Glomerular visceral epithelial cell (primary cell): ENCODE data around the gene PEX13.
"Not testable (repeated sequence)": the region's sequence is repeated elsewhere in the genome, so short reads cannot be mapped to it uniquely, and the experiment has no call there.

Experiments used
- DNase-seq: peaks from one replicate; pipeline ENCODE4 v3.0.0-alpha.2; 2016; ENCODE audit errors: extremely low spot score

The PEX13 gene

DNA sequence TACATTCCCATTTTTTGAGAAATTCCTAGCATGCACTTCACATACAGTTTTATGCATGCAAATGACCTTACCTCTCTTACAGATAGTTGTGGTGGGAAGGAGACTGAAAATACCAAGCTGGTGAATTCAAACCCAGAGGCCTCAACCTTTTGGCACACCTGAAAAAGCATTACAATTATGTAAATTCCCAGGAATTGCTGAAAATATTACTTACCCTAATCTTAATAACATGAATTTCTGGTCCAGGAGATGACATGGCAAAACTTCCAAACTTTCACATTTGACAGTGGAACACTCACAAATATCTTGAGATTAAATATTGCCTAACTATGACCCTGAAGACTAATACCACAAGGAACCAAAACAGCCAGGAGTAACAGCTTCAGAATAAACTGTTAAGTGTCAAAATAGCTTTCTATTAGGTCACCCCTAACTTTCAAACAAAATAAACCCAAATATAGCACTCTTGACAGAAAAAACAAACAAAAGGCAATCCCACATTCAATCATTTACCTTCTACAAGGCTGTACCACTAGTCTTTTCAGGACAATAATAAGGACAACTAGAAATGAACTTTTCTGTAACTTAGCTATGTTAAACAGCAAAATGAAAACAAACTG, 10.9 kb upstream of the PEX13 start:
- no peak for DNase-seq

DNA sequence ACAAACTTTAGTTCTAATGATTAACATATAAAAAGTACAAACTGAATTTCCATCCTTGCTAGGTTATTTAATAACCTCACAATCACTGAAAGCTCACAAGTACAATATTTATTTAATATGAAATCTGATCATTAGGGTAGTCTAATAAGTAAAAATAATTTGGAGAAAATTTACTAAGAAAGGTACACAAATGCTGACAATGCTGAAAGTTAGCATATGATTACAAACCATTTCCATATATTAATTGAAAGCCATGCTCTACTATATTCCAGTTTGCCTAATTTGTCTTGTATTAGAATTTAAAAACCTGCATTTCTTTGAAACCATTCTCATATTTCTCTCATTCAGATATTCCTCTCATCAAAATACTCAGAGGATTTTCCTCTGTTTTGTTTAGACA, 8.2 kb upstream of the PEX13 start:
- no peak for DNase-seq

DNA sequence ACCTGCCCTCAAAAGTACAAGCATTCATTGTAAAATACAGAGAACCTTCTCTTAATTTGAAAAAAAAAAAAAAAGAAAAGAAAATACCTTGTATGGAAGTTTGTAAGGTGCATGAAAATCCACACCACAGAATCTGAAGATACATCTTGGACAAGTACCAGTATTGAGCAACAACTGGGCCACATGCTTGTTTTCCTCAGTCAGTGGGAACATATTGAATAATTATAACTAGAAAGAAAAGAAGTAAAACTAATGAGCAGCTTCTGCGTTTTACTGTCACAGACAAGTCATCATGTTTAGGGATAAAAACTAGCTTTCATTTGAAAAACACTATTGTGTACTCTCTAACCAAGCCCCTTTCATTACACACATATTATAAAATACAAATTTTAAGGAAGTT, 5.8 kb upstream of the PEX13 start:
- DNase-seq = no peak

DNA sequence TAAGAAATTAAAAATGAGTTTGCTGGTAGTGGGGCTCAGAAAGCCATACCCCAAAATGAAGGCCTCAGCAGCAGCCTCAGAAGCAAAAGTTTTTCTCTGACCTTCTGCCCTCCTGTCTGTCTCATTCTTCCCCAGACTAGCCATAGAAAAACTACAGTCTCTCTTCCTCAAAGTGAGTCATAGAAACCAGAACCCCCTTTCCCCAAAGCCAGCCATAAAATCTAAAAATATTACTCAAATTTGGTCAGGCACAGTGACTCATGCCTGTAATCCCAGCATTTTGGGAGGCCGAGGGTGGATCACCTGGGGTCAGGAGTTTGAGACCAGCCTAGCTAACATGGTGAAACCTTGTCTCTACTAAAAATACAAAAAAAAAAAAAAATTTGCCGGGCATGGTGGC, 5.2 kb upstream of the PEX13 start:
- DNase-seq = peak; percentile 54

DNA sequence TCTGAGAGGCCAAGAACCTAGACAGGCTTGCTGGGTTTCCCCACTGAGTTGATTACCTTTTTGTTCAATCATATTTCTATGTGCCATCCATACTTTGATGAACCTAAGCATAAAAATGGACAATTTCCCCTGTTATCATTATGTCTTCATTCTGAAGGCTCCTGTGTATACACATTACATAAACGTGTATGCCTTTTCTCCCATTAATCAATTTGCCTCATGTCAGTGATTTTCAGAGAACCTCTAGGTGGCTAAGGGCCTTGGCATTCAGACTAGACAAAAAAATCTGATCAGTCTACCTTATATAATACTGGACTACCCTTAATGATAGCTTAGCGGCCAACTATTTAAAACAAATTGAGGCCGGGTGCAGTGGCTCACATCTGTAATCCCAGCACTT, 4.1 kb upstream of the PEX13 start:
- no peak for DNase-seq

DNA sequence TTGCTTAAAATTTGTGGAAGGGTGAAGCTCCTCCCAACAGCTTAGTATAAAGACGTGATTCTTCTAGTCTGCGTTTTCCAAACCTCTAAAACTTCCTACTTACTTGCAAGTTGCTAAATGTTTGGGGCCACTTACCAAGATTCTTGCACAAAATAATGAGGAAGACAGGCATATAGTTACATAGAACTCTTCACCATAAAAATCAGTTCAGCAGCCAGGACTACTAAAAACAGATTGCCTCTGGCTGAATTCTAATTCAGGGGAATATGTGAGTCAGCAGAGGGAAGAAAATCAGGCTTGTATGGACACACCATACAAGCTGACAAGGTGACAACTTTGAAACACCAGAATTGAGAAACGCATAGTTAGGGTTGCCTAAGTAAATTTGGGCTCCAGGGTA, 2.8 kb upstream of the PEX13 start:
- no peak for DNase-seq

DNA sequence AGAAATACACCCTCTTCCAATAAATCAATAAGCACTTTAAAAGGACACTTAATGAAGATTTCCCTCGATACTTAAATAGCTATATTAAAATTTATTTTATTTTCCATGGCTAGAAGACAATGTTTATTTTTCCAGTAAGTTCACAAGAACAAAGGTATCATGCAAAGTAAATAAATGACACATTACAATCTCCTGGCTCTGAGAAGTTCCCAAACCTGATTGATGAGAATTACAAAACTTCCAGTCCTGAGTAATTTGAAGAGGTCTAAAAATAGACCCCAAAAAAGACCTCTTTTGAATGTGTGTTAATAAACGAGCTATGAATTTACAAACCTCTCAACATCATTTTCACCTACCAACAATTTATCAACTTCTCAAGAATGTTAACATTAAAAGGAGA, 1.5 kb upstream of the PEX13 start:
- DNase-seq = no peak

DNA sequence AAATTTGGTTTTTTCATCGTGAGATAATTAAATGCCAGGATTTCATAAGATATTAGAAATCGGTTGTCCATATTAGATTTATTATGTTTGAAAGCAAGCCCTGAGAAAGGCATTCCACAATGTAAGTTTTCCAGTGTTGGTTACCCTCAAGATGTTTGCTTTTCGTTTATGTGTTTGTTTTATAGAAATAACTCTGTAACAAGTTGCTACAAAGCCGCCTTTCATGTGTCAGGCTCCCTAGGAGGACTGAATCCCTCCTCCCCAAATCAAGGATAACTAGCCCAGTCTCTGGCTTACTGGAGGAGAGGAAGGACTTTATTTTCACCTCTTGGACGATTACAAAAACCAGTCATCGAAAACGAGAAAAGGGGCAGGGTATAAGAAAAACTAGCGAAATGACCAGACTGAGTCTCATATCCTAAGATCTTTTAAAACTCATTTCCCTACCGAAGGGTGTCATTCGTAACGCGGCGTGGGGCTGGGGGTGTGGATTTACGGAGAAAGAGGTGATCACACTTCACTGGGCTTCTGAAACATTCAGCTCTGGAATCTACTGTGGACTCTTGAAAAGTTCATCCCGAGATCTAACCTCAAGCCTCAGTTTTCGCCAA, 1.0 kb upstream of the PEX13 start:
- DNase-seq = no peak

DNA sequence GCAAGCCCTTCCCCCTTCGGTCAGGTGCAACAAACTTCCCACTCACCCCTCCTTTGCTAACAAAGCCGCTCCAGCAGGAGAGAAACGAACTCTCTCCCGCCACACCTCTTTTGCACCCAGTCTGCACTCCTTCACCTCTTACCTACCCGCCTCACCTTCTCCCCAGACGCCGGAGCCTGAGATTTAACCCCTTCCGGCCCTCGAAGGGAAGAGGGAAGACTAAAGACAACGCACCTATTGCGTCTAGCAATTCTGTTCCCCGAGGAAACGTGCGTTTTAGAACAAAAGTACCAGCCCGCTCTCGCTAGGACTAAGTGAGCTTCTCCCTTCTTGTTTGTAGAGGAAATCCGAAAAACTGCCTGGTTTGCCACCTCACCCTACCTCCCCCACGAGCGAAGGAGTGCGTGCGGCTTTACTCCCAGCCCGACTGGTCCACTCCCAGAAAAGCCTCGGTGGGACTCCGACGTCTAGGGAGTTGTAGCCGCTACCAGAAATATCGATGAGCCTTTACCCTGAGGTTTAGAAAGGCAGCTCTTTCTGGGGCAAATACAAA, 441 bp upstream of the PEX13 start:
- peak; percentile 69 for DNase-seq

DNA sequence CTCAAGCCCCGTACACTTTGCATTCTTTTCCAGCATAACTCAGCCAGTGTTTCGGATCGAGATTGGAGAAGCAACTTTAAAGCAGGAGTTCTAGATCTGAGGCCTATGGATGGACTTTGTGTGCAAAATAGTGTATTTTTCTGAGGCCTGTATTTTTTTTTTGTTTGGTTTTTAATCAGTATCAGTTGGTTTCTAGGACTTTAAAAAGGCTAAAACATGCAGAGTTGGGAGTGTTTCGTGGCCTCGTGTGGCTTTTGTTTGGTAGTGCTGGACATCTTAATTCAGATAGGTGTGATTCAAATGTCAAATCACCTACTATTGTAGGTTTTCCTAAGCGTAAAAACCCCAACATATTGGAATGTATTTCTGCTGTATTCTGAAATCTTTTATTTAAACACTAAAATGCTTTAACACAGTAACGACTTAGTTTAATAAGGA, 817 bp downstream of the PEX13 start:
- DNase-seq = no peak

DNA sequence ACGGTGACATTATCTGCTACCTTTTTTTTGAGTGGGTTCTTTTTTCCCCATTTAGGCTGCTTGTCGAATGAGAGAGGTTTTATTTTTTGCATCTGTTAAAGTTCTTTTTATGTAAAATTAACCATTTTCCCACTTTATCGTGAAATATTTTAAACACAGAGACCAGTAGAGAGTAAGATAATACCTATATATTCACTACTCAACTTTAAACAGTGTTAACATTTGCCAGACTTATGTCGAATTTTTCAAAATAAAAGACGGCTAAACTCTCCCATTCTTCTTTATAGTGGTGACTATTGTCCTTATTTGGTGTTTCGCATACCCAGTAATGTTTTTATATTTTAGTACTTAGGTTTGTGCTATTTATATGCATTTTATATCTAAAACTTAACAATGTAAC, 1.3 kb downstream of the PEX13 start:
- no peak for DNase-seq

DNA sequence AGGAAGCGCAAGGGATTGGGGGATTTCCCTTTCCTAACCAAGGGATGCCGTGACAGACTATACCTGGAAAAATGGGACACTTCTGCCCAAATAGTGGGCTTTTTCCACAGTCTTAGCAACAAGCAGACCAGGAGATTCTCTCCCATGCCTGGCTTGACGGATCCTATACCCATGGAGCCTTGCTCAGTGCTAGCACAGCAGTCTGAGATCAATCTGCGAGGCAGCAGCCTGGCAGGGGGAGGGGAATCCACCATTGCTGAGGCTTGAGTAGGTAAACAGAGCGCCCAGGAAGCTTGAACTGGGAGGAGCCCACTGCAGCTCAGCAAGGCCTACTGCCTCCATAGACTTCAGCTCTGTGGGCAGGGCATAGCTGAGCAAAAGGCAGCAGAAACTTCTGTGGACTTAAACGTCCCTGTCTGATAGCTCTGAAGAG, 3.7 kb downstream of the PEX13 start:
- DNase-seq = no peak

DNA sequence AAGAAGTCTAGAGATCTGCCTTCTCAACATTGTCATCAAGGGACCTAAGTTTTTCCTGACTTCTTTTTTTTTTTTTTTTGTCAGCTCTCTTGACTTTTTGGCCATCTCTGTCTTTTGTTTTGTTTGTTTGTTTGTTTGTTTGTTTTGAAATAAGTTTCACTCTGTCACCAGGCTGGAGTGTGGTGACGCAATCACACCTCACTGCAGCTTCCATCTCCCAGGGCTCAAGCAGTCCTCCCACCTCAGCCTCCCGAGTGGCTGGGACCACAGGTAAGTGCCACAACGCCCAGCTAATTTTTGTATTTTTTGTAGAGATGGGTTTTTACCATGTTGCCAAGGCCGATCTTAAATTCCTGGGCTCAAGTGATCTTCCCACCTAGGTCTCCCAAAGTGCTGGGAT, 6.2 kb downstream of the PEX13 start:
- no peak for DNase-seq

DNA sequence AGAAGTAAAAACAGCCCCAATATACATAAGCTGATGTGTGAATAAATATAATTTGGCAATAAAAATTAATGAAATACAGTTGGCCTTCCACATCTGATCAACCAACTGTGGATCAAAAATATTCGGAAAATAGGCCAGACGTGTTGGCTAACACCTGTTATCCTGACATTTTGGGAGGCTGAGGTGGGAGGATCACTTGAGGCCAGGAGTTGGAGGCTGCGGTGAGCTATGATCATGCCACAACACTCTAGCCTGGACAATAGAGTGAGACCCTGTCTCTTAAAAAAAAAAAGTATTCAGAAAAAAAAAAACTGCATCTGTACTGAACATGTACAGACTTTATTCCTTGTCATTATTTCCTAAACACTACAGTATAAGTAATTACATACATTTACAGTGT, 12.0 kb downstream of the PEX13 start:
- DNase-seq = no peak

DNA sequence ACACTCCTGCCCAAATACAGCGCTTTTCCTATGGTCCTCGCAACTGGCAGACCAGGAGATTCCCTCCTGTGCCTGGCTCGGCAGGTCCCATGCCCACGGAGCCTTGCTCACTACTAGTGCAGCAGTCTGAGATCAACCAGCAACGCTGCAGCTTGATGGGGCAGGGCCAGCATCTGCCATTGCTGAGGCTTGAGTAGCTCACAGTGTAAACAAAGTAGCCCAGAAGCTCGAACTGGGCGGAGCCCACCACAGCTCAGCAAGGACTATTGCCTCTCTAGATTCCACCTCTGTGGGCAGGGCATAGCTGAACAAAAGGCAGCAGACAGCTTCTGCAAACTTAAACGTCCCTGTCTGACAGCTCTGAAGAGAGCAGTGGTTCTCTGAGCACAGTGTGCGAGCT, 17.1 kb downstream of the PEX13 start:
- not testable (repeated sequence) for DNase-seq

DNA sequence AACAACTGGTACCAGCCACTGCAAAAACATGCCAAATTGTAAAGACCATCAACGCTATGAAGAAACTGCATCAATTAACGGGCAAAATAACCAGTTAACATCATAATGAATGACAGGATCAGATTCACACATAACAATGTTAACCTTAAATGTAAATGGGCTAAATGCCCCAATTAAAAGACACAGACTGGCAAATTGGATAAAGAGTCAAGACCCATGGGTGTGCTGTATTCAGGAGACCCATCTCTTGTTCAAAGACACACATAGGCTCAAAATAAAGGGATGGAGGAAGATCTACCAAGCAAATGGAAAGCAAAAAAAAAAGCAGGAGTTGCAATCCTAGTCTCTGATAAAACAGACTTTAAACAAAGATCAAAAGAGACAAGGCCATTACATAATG, 19.1 kb downstream of the PEX13 start:
- DNase-seq = not testable (repeated sequence)

DNA sequence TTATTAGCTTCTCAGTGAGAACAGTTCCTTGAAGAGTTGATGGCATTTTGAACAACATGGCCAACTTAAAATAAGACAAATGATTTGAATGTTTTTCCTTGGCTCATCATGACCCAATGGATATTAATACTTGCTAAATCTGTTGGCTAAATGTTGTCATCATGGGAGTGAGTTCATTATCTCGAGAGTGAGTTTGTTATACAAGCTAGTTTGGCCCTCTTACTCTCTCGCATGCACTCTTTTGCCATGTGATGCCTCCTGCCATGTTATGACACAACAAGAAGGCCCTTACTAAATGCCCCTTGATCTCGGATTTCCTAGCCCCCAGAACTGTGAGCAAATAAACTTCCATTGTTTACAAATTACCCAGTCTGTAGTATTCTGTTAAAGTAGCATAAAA, 25.3 kb downstream of the PEX13 start:
- DNase-seq = no peak

DNA sequence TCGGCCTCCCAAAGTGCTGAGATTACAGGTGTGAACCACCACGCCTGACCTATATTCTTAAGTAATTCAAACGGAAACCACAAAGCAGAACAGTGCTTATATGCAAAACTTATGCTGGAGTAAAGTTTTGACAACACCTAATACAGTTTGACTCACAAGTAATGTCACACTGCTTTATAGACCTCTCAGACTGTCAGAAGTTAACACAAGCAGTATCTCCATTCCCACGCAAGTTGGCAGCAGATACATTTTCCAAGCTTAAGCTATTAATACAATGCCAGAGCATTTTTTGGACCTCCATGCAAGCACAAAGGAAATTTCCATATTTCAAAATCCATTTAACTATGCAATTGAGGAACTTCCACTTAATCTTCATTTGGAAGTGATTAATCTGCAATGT, 27.1 kb downstream of the PEX13 start:
- no peak for DNase-seq

DNA sequence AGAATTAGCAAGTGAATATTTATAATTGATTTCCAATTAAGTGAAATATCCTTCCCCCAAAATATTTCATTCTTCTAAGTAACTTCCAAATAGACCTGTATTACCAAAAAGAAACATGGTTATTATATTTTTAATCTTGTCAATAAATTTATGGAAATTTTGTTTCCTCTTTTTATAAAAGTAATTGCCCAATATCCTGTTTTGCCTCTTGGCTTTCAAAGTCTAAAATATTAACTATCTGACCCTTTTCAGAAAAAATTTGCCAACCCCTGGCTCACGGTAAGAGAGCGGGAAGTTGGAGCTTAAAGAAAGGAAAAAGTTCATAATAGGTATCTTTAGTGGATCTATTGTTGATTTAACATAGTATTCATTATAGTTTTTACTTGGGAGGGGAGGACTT, 27.7 kb downstream of the PEX13 start:
- no peak for DNase-seq

DNA sequence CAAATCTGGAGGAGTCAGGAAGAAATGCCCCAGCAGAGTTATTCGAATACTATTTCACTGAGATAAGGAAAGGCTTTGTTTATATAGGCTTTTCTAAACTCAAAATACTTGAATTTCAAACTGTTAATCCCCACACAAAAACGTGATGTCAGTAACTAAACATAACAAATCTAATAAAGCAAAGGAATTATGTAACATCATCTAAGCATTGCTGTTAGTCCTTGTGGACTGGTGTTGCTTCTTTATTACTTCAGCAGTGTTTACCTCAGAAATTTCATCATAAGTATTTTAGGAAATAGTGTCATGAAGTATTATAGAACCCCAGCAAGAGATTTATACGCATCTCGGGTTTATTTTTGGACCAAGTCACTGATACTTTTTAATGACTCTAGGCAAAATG, 28.5 kb downstream of the PEX13 start:
- DNase-seq = no peak

DNA sequence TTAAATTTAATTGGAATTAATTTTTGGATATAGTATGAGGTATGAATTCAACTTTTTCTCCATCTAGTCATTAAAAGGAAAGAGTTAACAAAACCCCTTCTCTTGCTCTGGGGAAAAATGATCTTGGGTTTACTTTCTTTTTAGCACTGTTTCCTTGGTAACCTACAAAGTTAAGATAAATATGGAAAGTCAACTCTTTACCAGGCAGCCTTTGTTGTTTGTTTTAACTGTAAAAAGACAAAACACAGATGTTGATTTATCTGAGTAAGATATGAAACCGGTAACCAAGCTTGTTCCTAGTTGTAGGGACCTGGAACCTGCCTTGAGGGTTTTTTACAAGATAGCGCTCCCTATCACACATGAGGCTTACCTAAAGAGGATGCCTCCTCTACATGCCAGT, 38.0 kb downstream of the PEX13 start:
- no peak for DNase-seq

DNA sequence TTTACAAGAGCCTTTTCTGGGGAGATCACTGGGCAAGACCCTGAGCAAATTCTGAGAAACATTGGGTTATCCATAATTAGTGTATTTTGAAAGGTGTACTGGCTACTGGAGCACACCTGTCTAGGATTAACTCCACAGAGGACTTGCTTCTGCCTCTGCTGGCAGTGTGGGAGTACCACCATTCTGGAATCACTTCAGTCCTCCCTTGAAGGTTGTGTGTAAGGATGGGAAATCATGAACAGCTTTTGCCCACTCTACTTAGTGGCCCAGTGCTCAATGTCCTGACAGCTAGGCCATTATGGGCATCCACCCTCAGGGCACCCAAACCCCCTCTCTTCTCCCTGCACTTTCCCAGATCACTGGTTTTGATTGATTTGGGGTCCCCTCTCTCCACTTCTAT, 40.0 kb downstream of the PEX13 start:
- no peak for DNase-seq

DNA sequence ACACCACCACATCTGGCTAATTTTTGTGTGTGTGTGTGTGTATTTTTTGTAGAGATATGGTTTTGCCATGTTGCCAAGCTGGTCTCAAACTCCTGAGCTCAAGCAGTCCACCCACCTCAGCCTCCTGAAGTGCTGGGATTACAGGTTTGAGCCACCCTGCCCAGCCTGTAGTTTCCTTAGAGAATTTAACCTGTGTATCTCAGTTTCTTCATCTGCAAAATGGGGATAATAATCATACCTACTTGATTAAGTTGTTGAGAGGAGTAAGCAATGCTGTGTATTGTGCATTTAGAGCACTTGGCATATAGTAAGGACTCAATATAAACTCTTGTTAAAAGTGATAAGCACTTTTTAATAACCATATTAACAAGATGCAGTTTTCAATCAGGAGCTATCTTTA, 41.9 kb downstream of the PEX13 start:
- DNase-seq = no peak
